GM18870 (cell line): ENCODE data around the gene B4GALNT1.
"Not testable (repeated sequence)": the region's sequence is repeated elsewhere in the genome, so short reads cannot be mapped to it uniquely, and the experiment has no call there.

ENCODE experiments used
- ATAC-seq: cut with Tn5 transposase; IDR thresholded peaks from one replicate; pipeline ENCODE4 v1.9.1; 2021; ENCODE audit warnings: moderate library complexity; ENCODE audit not compliant: unreplicated experiment

The B4GALNT1 gene

DNA sequence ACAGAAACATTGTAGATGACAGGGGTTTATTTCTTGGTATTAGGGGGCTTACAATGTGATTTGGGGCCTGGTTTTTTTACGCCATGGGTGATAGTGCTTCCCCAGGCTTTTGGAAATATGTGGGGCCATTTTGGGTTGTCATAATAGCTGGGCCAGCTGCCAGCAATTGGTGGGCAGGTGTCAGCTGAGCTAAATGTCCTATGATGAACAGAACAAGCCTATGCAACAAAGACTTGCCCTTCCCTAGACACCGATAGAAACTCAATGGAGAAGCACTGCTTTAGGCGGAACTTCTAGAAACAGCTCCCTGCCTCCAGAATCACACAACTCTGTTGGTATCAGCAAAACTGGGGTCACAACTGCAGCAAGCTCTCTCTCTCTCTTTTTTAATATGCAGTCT, 5.1 kb upstream of the B4GALNT1 start:
- ATAC-seq = no peak

DNA sequence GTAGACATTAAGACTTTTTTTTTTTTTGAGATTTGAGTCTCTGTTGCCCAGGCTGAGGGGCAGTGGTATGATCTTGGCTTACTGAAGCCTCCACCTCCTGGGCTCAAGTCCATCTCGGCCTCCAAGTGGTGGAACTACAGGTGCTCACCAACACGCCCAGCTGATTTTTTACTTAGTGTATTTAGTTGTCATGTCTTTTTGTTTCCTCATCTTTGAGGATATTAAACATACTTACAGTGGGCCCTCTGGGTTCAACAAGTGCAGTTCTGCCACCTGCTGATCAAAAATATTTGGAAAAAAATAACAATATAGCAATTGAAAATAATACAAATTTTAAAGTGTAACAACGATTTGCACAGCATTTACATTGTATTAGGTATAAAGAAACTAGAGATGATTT, 4.4 kb upstream of the B4GALNT1 start:
- ATAC-seq = no peak

DNA sequence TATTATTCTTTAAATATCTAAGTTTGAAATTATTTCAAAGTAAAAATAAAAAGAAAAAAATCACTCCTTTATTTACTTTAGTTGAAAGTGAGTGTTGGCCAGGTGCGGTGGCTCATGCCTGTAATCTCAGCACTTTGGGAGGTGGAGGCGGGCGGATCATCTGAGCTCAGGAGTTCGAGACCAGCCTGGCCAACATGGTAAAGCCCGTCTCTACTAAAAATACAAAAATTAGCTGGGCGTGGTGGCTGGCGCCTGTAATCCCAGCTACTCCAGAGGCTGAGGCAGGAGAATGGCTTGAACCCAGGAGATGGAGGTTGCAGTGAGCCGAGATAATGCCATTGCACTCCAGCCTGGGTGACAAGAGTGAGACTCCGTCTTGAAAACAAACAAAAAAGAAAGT, 3.7 kb upstream of the B4GALNT1 start:
- ATAC-seq = not testable (repeated sequence)

DNA sequence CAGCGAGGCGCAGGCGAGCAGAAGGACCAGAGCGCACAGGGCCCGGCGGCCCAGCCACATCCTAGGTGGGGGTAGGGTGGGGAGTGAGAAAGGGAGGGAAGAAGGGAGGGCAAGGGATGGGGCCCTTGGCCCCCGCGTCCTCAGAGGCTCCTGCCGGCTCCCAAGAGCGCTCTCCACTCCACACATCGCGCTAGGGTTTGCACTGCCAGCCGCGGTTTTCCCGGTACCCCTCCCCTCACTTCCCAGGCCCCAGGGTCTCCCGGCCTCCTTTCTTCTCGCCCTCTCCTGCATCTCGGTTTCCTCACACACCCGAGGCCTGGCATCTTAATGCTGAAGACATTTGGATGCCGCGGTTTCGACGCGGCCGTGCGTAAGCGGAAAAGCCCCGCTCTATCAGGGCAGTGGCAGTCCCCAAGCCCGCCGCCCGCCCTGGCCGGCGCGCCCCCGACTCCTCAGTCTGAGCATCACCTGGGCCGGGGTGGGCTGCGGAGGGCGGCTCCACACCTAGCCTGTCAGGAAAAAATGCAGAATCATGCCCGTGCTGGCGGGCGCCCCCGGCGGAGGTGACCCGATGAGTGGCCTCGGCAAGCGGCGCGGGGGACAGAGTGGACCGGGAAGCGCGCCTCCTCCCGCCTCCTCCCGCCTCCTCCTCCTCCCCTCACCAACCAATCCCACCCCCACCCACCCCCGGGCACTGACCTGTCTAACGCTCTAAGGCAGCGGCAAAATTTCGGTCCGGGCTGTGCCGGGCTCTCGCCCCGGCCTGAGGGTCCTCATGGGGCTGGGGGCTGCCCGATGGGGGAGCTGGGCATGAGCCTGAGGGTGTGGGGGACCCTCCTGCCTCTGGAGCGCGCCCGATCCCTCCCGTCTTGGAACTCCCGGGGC, 686 bp downstream of the B4GALNT1 start:
- ATAC-seq = no peak

DNA sequence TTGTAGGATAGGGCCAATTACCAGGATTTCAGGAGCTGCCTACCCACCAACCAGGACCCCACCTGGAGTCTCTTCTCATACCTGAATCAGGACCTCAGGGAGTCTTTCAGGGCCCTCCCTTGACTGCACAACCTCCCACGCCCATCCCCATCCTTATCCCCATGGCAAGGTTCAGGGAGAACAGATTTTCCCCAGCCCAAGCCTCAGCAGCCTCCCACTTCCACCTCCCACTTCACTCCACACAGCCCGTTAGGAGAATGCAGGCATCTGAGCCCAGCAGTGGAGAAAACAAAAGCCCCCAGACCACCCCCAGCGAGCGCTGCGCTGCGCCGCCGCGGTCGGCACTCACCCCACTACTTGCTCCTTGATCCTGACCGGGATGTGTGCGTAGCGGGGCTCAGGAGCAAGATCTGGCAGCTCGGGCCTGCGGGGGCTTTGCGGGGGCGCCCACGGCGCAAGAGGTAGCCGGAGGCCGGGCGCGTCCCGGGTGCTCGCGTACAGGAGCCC, 1.4 kb downstream of the B4GALNT1 start:
- ATAC-seq = no peak

DNA sequence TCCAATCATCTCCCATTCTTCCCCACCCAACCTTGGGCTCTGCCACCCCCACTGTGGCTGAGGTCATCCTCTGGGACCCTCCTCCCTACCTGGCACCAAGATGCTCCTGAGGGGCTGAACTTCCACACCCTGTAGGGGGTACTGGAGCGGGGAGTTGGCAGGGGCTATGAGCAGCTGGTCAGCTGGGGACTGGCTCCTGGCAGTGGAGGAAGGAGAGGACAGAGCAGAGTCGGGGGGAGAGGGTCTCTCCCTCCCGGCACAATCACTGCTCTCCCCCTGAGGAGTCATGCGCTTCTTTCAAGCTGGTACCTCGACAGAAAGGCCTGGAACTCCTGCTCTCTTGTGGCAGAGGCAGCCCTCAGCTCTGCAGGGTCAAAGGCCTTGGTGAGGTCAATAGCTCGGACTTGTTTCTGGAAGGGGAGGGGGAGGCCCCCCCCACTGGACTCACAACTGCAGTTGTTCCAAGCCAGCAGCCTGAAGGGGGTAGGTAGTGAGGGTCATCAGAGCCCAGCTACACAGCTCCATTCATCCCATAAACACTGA, 2.0 kb downstream of the B4GALNT1 start:
- no peak for ATAC-seq

DNA sequence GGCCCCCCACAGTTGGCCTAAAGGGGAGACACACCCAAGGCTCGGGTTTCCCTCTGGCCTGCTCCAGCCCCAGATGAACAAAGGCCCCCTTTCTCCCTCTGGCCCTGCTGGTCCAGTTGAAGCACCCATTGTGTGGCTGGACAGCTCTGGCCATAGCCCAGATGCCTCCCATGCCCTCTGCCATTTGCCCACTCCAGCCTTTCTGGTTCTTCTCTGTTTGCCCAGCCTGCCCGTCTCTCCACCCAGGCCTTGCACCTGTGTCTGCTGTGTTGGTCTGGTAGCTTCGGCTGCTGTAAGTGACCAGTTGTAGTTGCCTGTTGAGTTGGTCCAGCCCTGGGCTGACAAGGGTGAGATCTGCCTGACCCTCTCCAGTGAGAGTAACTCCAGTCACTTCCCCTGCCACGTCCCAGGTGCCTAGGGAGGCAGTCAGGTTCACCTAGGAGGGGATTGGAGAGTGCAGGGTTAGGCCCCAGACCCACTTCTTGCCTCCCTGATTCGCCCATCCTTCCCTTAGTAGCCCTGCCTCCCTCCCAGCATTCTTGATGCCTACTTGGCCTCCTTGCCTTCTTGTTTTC, 3.0 kb downstream of the B4GALNT1 start:
- no peak for ATAC-seq

DNA sequence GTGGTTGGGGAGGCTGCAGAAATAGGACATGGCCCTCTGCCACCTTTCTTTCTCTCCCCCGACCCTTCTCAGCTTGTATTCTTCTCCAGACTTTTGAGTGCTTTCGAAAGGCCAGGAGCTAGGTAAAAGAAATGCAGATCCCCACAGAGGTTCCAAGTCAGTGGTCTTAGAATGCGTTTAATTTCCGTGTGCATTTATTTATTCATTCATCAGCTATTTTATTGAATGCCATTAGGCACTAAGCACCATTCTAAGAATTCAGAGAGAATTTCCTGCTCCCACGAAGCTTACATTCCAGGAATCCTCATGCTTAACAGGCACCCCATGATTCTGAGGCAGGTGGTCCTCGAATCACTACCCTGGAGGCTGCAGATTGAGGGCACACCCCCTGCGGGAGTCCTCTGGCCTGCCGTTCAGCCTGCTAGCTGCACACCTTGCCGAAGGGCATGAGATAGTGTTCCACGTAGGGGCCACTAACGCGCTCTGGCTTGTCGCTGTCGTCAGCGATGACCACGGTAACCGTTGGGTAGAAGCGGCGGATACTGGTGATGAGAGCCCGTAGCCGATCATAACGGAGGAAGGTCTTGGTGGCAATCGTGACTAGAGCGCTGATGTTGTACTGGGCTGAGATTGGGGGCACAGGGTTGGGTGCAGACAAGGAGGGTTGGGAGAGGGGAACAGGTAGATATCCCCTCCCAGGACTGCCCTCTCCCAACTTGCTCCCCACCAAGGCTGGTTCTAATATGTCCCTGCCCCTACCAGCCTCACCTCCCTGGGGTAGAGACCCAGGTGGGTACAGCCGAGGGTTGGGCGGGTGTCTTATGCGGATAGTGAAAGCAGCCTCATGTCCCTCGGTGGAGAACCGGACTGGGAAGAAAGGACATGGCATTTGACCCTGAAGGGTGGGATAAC, 4.5 kb downstream of the B4GALNT1 start:
- no peak for ATAC-seq

DNA sequence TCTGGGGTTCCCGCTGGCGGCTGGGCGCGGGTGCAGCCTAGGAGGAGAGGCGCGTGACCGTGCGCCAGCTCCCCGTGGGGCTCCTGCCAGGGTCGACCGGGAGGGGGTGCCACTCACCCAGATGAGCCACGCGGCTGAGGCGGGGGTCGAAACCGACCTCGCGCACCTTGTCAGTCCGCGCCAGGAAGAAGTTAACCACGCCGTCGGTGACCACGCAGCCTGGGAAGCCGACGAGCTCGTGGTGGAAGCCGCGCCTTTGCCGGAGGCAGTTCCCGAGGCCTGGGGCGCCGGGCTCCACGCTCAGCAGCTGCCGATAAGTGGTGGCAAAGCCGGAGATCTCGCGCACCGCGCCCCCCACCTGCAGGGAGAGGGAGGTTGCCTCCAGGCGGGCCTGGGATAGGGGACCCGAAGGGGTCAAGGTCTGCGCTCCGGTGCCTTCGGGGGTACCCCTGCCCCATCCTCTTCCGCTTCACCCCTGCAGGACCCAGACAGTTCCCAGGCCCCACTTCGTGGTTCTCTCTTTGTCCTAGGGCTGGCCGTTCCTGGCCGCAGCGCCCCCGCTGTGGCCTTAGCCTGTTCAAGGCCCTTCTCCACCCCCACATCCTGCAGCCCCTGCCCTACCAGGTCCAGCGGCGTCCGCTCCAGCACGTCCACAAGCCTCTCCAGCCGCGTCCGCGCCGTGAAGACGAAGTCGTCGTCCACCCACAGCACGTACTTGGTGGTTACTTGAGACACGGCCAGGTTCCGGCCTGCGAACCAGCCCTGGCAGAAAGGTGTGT, 5.3 kb downstream of the B4GALNT1 start:
- no peak for ATAC-seq

DNA sequence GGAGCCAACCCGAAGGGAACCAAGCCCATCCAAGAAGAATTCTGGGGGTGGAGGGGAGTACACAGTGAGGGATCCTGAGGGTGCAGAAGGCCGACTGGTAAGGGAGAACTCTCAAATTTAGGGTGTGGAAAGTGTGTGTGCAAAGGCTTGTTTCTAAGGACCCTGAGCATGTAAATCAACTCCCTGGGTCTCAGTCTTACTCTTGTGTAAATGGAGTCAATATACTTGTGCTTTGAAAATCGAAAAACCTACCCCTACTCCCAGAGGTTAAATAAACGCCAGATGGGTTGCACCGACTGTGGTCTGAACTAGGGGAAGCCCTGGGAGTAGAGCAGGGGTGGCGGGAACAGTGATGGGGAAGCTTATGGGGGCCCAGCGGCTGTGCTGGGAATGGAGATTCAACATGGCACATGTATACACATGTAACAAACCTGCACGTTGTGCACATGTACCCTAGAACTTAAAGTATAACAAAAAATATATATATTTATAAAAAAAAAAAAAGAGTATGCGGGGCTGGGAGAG, 6.0 kb downstream of the B4GALNT1 start:
- no peak for ATAC-seq

DNA sequence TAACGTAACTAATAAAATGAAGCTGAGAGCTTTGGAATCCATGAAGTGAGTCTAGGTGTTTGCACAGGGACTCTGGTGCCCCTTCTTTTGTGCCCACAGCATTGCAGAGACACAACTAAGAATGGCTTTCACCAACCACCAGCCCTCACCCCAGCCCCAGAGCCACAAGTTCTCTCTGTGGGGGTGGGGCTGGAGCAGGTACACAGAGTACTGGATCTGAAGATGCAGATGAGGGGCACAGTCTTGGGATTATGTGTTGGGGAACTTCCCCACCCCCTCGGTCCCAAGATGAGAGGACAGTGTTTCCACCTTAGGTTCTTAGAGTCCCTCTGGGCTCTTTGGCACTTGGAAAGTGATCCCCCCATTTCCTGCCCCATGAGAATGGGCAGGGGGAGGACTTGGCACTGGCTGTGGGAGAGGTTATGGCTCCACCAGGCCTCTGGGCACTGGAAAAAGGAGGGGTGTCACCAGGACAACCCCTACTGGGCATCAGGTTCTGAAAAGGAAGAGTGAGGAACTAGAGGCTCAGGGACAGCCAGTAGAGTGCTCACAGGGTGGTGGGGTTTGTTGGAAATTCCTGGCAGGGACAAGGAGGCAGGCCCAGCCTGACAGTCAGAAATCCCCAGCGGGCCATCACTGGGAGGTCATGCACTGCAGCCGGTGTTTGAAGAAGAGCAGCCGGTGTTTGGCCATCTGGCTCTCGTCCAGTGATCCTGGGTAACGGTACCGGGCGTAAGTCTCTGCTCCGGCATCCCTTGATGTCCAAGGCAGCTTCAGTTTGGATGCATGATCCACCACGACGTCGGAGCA, 6.7 kb downstream of the B4GALNT1 start:
- no peak for ATAC-seq

DNA sequence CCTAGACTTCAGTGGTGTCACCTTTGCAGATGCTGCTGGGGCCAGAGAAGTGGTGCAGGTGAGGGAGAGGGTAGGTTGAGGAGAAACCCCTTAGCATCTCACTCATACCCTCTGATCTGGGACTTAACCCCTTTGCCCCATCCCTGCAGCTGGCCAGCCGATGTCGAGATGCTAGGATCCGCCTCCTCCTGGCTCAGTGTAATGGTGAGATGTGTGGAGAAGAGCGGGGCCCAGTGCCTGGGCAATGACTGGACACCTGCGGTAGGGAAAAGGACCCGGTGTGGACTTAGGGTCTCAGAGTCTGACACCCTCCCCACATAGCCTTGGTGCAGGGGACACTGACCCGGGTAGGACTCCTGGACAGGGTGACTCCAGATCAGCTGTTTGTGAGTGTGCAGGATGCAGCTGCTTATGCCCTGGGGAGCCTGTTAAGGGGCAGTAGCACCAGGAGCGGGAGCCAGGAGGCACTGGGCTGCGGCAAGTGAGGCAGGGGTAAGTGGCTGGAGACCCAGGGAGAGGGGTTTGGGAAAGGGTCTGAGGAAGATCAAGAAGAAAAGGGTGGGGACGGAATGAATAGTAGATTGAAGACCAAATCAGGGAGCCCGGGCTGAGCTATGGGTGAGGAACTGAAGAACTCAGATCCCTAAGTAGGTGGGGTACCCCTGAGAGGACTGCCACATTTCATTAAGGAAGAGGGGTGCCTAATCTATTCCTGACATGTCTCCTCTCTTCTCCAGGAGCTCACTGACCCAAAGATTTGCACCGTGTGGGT, 7.6 kb downstream of the B4GALNT1 start:
- ATAC-seq = no peak

DNA sequence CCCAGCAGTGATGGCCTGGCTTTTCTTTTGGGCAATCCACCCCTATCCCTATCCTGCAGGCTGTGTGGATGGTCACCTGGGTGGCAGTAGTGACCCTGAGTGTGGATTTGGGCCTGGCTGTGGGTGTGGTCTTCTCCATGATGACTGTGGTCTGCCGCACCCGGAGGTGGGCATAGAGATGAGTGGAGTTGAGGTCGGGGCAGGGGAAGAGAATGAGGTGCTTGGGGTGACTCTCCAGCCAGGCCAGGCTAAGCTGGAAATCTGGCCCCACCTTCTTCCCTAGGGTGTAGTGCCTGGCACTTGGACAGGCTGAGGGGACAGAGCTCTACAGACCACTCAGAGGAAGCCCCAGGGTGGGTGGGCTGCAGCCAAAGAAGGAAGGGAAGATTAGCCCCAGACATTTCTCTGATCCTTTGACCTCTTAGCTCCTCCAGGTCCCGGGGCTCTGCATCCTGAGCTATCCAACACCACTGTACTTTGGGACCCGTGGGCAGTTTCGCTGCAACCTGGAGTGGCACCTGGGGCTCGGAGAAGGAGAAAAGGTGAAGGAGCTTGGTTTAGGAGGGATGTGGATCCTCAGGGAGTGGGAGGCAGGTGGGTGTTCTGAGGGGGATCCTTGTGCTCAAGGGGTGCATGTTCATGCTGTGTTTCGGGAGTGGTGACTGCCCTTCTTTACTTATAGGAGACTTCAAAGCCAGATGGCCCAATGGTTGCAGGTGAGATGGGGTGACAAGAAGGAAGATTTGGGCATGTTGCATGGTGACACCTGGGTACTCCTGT, 8.4 kb downstream of the B4GALNT1 start:
- no peak for ATAC-seq

DNA sequence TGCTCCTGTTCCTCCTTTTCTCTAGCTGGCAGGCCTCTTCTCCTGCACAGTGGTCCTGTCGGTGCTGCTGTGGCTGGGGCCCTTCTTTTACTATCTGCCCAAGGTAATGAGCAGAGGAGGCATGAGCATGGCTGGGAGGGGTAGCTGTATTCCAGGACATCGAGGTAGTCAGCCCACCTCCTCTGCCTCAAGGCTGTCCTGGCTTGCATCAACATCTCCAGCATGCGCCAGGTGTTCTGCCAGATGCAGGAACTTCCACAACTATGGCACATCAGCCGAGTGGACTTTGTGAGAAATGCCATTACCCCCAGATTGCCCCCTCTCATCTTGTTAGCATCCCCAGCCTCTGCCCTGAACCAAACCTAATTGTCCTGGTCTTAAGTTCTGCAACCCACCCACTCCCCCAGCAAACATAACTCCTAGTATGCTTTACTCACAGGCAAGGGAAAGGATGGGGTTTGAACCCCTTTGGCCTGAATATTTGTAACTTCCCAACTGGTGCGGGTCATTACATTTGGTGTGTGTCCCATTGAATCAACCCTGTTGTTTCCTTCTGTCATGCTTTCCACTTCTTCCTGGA, 9.1 kb downstream of the B4GALNT1 start:
- ATAC-seq = no peak

DNA sequence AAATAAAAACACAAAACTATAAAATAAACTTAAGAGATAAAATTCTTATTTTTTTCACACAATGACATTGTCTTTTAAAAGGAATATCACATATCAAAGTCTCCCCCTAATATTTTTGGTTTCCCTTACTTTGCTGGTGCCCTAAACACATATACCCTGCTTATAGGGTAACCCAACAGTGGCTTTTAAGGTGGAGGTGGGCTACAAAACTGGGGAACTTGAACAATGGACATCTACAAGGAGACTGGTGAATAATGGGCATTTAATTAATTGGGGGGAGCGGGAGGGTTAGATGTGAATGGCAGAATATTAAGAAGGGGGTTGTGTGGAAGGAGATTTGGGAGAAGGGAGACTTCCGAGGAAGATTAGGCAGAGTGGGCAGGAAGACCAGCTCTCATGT, 9.6 kb downstream of the B4GALNT1 start:
- ATAC-seq = no peak

DNA sequence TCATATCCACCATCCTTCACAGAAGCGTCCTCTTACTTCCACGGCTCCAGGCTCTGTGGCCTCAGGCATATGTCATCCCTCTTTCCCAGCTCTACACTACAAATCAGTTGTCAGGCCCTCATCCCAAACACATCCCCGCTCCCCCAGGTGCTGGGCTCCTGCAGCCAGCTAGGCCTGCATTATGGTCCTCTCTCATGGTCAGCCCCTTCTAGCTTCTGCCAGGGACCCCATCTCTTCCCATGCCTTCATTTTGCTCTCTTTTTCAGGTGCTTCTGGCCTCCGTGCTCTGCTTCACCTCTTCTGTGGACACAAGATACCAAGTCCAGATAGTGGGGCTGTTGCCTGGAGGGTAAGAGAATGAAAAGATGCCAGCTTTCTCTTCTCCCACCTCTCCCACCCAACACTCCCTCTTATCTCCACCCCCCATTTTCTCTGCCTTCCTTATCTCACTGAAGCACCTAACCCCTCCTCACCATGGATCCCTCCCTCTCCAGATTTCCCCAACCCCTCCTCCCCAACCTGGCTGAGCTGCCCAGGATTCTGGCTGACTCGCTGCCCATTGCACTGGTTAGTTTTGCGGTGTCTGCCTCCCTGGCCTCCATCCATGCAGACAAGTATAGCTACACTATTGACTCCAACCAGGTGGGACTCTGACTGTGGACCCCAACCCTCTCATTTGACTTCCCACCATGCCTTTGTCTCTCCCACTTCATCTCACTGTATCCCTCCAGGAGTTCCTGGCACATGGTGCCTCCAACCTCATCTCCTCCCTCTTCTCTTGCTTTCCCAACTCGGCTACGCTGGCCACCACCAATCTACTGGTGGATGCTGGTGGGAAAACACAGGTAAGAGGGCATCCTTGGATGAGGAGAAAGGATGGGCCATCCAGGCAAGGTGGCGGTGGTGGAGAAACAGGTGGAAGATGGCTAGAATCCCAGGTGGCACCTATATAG, 10.4 kb downstream of the B4GALNT1 start:
- ATAC-seq = no peak
